Superior temporal gyrus (tissue), 1 donor: Measurements from ENCODE around the gene ANKRD40.
"Not testable (repeated sequence)": the region's sequence is repeated elsewhere in the genome, so short reads cannot be mapped to it uniquely, and the experiment has no call there.

Source experiments
- DNase-seq: peaks from one replicate; pipeline ENCODE4 v3.0.0-alpha.2; 2016; ENCODE audit errors: extremely low spot score

ANKRD40 gene

GRCh38 chr17:50707289-50708049, at the start of gene ANKRD40:
Gene ANKRD40, minus strand, starts transcription at chr17:50707914. Its CDS starts 260 bp downstream, at chr17:50707654.
- DNase-seq, result no peak

GRCh38 chr17:50754521-50754920, 46.8 kb upstream of the ANKRD40 start:
- no peak for DNase-seq

- no peak for DNase-seq
Measured at GRCh38 chr17:50749245-50749644, 41.5 kb upstream of the ANKRD40 start.

GRCh38 chr17:50745631-50746030, 37.9 kb upstream of the ANKRD40 start:
- DNase-seq, result no peak

GRCh38 chr17:50739098-50739497, 31.4 kb upstream of the ANKRD40 start:
- no peak for DNase-seq

GRCh38 chr17:50737118-50737698, 29.5 kb upstream of the ANKRD40 start:
- no peak for DNase-seq

GRCh38 chr17:50735287-50735686, 27.6 kb upstream of the ANKRD40 start:
- DNase-seq, result no peak

GRCh38 chr17:50731575-50732460, 24.1 kb upstream of the ANKRD40 start:
- DNase-seq, result no peak

- DNase-seq, result no peak
Measured at GRCh38 chr17:50728881-50729765, 21.4 kb upstream of the ANKRD40 start.

- no peak for DNase-seq
Measured at GRCh38 chr17:50728112-50728429, 20.4 kb upstream of the ANKRD40 start.

- no peak for DNase-seq
Measured at GRCh38 chr17:50725769-50726655, 18.3 kb upstream of the ANKRD40 start.

- not testable (repeated sequence) for DNase-seq
Measured at GRCh38 chr17:50724622-50725021, 16.9 kb upstream of the ANKRD40 start.

- no peak for DNase-seq
Measured at GRCh38 chr17:50722746-50723145, 15.0 kb upstream of the ANKRD40 start.

- DNase-seq, result peak; percentile 34
Measured at GRCh38 chr17:50721194-50722010, 13.7 kb upstream of the ANKRD40 start.

GRCh38 chr17:50719924-50720794, 12.4 kb upstream of the ANKRD40 start:
- DNase-seq, result peak; percentile 64

- peak; percentile 94 for DNase-seq
Measured at GRCh38 chr17:50719144-50719923, 11.6 kb upstream of the ANKRD40 start, which contains the start of gene LUC7L3. Gene LUC7L3, plus strand, starts transcription at chr17:50719603. Its CDS starts 130 bp downstream, at chr17:50719733.

- no peak for DNase-seq
Measured at GRCh38 chr17:50715471-50715870, 7.8 kb upstream of the ANKRD40 start.

GRCh38 chr17:50712641-50713040, 4.9 kb upstream of the ANKRD40 start:
- DNase-seq, result no peak
